Mononuclear cell (primary cell): ENCODE measurements around the gene KDM2A. TPM values are rescaled to one million over a fixed set of nuclear protein-coding genes. Genes with fewer than 3 reads are reported as not detected.
A peak's percentile ranks its signal among the peaks of the same experiment; 100 is the strongest.
"Not testable (repeated sequence)": the region's sequence is repeated elsewhere in the genome, so short reads cannot be mapped to it uniquely, and the experiment has no call there.

Source experiments
- H3K27me3 ChIP-seq: 2 replicates; pipeline ENCODE4 v1.6.0; 2011; ENCODE audit warnings: low read length, control low read depth; ENCODE audit not compliant: insufficient read depth
- H3K4me1 ChIP-seq: 2 replicates; pipeline ENCODE4 v1.5.1; 2011; ENCODE audit warnings: mild to moderate bottlenecking, low read length, control low read depth; ENCODE audit not compliant: insufficient read depth
- H3K4me3 ChIP-seq: 2 replicates; pipeline ENCODE4 v1.5.1; 2011; ENCODE audit warnings: mild to moderate bottlenecking, low read length, moderate library complexity
- H3K9me3 ChIP-seq: 2 replicates; pipeline ENCODE4 v1.5.1; 2011; ENCODE audit warnings: low read depth, mild to moderate bottlenecking, control low read depth, low read length
- total RNA-seq: library from RNA; depleted of rRNA; stranded (reverse); fragments of >200 nt; gene quantifications from one replicate; pipeline ENCODE4 v1.2.3, GENCODE V29; 2012

KDM2A gene
- total RNA-seq, 1 donor: 197 TPM

DNA sequence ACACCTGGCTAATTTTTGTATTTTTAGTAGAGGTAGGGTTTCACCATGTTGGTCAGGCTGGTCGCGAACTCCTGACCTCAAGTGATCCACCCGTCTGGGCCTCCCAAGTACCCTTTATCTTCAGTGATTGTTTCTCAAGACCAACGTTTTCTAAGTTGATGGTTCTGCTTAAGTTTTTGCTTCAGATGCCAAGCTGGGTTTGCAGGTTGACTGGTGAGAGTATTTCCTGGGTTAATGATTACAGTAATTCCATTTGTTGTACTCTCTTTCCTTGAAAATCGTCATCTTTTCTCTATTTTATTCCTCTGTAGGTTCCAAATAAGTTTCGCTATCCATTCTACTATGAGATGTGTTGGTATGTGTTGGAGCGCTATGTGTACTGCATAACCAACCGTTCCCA is 108.7 kb downstream of the KDM2A start:
- H3K4me1 ChIP-seq: peaks cover 5% of the 10 kb centered on the region
- H3K9me3 ChIP-seq: no peaks in the 10 kb centered on the region
- H3K4me3 ChIP-seq: no peak overlapping the region
- no peaks in the 10 kb centered on the region for H3K27me3 ChIP-seq

DNA sequence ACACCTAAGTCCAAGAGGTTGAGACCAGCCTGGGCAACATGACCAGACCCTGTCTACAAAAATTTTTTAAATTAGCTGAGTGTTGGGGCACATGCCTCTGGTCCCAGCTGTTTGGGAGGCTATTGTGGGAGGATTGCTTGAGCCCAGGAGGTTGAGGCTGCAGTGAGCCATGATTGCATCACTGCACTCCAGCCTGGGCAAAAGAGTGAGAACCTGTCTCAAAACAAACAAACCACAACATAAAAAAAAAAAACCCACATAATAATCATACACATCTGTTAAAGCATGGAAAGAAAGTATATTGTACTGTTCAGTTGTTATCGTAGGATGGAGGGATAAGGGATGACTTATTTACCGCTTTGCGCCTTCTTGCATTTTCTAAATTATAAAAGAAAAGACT is 111.3 kb downstream of the KDM2A start:
- Histone ChIP-seq H3K4me1 (peaks cover 5% of the 10 kb centered on the region), H3K4me3 (no peak overlapping the region), H3K27me3 (no peaks in the 10 kb centered on the region), H3K9me3 (no peaks in the 10 kb centered on the region)

DNA sequence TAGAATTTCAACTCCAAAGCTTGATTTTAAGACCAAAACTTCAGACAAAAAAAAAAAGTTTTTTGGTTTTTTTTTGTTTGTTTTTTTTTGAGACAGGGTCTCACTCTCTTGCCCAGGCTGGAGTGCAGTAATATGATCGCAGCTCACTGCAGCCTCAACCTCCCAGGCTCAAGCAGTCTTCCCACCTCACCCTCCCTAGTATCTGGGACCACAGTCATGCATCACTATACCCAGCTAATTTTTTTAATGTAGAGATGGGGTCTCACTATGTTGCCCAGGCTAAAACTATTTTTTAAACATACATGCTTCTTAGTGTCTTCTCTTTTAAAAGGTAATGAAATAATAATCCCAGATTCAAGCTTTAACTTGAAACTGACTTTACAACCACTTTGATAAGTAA is 111.8 kb downstream of the KDM2A start:
- H3K9me3 ChIP-seq: no peaks in the 10 kb centered on the region
- no peaks in the 10 kb centered on the region for H3K27me3 ChIP-seq
- peaks cover 5% of the 10 kb centered on the region for H3K4me1 ChIP-seq
- H3K4me3 ChIP-seq: no peak overlapping the region

DNA sequence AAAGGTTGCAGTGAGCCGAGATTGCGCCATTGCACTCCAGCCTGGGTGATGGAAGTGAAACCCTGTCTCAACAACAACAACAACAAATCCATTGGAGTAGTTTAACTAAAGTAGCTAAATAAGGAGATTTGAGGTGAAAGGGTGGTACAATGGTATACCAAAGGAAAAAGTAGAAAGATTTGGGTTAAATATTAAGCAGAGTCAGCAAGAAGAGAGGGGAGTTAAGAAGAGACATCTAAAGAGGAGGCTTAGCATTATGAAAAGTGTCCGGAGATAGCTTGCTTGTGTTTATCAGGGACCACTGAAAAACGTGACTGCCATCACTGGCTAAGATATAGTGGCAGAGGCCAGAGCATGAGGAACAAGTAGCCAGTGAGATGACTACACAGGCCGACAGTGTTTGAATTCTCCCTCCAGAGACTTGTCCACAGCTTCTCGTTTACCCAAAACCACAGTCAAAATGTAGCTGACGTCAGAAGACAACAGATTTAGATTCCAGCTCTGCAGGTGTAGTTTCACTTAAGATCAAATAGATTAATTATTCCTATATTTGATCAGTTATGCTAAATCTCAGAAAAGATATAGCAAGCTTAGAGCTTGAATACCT is 114.6 kb downstream of the KDM2A start:
- Histone ChIP-seq H3K4me1 (peaks cover 16% of the 10 kb centered on the region), H3K9me3 (no peaks in the 10 kb centered on the region), H3K27me3 (no peaks in the 10 kb centered on the region), H3K4me3 (no peak overlapping the region)

DNA sequence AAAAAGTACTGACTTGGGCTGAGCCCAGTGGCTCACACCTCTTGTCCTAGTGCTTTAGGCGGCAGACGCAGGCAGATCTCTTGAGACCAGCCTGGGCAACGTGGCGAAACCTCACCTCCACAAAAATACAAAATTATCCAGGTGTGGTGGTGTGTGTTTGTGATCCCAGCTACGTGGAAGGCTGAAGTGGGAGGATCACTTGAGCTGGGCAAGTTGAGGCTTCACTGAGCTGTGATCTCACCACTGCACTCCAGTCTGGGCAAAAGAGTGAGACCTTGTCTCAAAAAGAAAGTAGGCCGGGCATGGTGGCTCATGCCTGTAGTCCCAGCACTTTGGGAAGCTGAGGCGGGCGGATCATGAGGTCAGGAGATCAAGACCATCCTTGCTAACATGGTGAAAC is 115.5 kb downstream of the KDM2A start:
- H3K27me3 ChIP-seq, H3K4me3 ChIP-seq, H3K9me3 ChIP-seq: not testable (repeated sequence)
- H3K4me1 ChIP-seq: peaks cover 24% of the 10 kb centered on the region

DNA sequence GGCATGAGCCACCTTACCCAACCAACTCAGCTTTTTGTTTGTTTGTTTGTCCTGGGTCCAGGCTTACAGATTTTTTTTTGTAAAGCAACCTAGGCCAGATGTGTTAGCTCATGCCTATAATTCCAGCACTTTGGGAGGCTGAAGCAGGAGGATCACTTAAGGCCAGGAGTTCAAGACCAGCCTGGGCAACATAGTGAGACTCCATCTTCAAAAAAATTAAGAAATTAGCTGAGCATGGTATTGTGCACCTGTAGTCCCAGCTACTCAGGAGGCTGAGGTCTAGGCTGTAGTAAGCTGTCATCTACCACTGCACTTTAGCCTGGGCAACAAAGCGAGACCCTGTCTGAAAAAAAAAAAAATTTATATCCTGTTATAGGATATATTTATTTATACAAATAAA is 118.5 kb downstream of the KDM2A start:
- Histone ChIP-seq H3K9me3 (no peaks in the 10 kb centered on the region), H3K4me1 (peaks cover 47% of the 10 kb centered on the region), H3K4me3 (no peak overlapping the region), H3K27me3 (no peaks in the 10 kb centered on the region)

DNA sequence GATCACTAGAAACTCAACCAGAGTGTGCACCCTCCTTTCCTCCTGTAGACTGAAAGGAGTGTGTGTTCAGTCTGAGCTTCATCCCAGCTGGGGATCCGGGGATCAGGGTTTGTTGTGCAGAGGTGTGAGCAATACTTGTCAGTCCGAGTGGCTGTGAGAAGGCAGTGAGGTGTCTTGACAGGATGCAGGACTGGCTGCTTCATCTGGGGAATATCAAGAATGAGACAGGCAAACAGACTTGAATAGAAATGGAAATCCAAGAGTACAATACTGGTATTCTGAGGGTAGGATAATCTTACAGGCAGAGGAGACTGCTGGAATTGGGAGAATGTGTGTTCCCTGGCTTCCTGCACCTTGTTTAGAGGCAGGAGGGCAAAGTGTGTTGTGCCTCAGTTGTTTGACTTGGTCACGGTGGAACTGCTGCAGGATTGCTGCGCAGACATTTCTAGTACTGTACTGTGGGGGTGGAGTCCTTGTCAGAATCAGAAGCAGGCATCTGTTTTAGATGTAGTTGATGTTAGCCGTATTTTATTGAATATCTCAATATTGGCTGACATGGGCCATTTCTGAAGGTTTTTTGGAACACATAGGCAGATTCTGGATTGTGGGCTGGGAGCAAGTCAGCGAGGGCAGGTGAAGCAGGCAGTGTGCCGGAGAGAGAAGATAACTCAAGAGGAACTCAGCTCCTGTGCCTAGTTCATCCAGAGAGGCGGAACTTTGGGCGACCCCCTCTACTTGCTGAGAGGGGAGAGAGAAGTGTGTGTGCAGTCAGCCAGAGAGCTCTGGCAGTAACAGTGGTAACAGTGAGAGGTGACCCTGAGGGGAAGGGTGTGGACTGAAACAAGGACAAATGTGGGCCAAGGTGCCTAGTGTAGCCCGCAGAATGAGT is 120.1 kb downstream of the KDM2A start:
- Histone ChIP-seq H3K4me3 (no peak overlapping the region), H3K9me3 (no peaks in the 10 kb centered on the region), H3K27me3 (no peaks in the 10 kb centered on the region), H3K4me1 (peaks cover 55% of the 10 kb centered on the region)

DNA sequence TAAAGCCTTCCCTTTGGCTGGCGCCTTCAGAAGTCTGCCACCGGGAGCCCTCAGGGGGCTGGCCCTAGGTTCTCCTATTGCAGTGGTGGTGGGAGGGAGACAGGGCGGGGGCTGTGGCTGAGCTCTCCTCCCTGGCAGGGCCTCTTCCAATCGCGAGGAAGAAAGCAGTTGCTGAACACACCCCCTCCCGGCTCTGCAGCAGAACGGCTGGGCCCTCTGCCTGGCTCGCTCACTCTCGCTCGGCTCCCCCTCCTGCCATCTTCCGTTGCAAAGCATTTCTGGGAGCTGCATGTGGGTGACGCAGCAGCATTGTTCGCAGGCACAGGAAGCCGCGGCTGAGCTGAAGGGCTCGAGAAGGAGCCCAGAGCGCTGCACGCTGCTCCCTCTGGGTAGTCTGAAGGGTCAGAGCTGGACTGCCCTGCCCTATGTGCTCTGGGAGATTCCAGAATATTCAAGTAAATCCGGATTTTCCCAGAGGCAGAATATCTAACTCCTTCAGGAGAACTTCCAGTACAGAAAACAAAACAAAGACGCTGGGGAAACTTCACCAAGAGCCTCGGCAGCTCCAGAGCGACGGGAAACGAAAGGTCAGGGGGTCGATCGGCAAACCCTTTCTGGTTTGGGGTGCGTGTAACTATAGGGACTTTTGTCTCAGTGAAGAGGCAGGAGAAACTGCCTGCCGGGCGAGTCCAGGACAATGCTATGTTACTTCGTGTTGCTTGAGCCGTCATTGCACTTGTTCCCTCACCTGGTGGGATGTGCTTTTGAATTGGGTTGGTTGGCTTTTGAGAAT is 120.9 kb downstream of the KDM2A start:
- H3K4me3 ChIP-seq: peak overlapping the region; percentile 99
- no peaks in the 10 kb centered on the region for H3K9me3 ChIP-seq
- no peaks in the 10 kb centered on the region for H3K27me3 ChIP-seq
- peaks cover 55% of the 10 kb centered on the region for H3K4me1 ChIP-seq

DNA sequence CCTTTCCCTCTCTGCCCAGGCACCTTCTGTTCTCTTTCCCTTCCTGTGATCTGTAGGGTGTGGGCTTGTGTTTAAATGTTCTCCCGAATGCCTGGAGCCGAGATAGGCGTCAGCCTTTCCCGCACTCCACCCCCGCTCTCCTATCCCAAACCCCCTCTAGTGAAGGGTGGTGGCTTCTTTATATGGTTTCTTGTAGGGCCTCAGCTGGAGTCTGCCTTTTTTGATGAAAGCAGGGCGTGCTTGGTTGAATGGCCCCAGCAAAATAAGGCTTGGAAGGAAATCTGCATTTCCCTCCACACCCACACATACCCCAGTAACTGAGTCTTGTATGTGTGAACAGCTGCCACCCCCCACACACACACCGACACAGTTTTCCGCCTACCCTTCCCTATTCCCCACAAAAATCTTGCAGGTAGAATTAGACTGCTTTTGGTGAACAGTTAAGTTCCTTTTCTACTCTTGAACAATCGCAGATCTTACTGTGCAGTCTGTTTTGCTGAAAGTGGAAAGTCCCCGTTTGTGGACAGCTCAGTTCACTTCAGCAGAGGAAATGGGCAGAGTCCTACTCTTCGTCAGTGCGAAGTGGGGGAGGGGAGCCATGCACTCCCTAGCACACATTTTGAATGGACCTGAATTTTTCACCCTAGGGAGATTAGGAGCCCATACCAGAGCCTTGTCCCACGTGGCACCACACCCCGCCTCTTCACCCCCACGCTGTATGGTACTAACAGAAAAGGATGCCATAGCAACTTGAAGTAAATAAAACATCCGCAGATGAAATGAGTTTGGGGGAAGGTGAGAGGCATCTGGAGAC is 121.7 kb downstream of the KDM2A start:
- Histone ChIP-seq H3K4me3 (peak overlapping the region; percentile 99), H3K9me3 (no peaks in the 10 kb centered on the region), H3K27me3 (no peaks in the 10 kb centered on the region), H3K4me1 (peaks cover 55% of the 10 kb centered on the region)

DNA sequence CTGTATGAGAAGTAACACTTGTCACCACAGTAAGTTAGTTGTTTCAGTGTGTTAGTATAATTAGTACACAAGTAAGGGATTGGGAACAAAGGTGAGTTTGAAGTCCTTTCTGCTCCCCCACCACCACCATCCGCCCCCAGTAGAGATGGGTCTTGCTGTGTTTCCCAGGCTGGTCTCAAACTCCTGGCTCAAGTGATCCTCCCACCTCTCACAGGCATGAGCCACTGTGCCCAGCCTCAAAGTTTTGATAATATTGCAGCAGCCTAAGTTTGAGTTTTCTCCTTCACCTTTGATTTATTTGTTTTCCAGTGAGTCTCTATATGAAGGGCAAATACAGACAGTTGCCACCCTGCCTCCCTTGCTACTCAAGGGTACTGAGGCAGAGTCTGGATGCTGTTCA is 123.5 kb downstream of the KDM2A start:
- no peaks in the 10 kb centered on the region for H3K9me3 ChIP-seq
- peaks cover 51% of the 10 kb centered on the region for H3K4me1 ChIP-seq
- no peak overlapping the region for H3K4me3 ChIP-seq
- no peaks in the 10 kb centered on the region for H3K27me3 ChIP-seq

DNA sequence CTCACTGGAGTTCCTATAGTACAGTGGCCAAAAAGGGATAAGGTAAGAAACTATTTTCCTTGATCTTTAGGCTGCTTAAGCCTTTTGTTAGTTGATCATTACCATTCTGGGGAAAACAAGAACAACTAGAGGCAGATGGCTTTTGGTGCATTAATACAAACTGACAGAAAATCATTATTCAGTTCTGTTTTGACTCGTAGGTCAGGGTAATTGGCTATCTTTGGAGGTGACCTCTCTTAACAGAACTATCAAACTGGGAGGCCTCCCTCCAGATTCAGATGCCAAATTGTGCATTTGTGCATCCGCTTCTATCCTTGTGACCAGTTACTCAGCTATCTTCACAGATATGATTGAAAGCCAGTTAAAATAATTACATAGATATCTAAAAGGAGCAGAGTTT is 124.0 kb downstream of the KDM2A start:
- no peaks in the 10 kb centered on the region for H3K27me3 ChIP-seq
- H3K4me3 ChIP-seq: no peak overlapping the region
- peaks cover 50% of the 10 kb centered on the region for H3K4me1 ChIP-seq
- H3K9me3 ChIP-seq: no peaks in the 10 kb centered on the region

DNA sequence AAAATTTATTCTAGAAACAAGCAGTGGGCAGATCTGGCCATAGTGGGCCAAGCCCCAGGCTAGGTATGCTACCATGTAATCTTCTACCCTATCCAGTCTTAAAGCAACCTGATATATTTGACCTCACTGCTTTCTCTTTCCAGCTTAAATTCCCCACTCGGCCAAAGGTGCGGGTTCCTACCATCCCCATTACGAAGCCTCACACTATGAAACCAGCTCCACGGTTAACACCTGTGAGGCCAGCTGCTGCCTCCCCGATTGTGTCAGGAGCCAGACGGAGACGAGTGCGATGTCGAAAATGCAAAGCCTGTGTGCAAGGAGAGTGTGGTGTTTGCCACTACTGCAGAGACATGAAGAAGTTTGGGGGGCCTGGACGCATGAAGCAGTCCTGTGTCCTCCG is 126.0 kb downstream of the KDM2A start:
- Histone ChIP-seq H3K4me3 (no peak overlapping the region), H3K27me3 (no peaks in the 10 kb centered on the region), H3K9me3 (no peaks in the 10 kb centered on the region), H3K4me1 (peaks cover 33% of the 10 kb centered on the region)

DNA sequence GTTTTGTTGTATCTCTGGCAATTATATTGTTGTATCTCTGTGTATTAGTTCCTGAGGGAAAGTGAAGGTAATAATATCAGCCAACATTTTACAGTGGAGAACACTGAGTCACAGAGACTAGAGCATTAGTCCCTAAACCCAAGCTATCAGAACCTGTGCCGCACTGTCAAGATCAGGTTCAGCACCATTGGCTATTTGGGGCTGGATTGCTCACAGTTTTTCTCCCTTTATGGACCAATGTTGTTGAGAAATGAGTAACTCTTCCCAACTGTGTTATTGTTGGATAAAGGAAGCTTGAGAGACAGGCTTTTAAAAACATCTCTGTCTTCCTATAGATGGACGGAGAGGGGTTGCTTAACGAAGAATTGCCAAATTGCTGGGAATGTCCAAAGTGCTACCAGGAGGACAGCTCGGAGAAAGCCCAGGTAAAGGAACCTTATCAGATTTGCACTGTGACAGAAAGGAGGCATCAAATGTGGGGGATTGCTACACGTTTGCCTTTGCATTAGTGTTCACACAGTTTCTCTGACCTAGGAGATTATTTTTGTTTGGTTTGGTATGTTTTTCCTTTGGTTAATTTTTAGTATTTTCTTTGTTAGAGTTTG is 129.0 kb downstream of the KDM2A start:
- peaks cover 18% of the 10 kb centered on the region for H3K4me1 ChIP-seq
- H3K9me3 ChIP-seq: no peaks in the 10 kb centered on the region
- no peaks in the 10 kb centered on the region for H3K27me3 ChIP-seq
- no peak overlapping the region for H3K4me3 ChIP-seq

DNA sequence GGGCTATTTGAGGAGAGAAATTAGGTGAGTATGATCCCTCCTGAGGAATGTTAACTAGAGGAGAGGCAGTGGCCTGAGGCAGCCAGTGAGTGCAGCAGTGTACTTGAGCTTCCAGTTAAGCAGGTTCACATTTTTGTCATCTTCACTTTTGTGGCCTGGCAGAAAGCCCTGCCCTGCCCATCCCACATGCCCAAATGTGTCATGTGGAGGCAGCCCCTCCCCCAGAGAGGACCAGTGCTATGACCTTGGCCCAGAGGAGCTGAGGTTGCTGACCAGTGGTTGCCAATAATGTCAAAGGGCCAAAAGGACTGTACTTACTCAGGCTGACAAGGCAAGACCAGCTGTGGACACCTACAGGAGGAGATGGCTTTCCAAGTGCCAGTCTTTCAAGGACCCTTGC is 129.6 kb downstream of the KDM2A start:
- no peak overlapping the region for H3K4me3 ChIP-seq
- H3K27me3 ChIP-seq: no peaks in the 10 kb centered on the region
- H3K4me1 ChIP-seq: peaks cover 21% of the 10 kb centered on the region
- no peaks in the 10 kb centered on the region for H3K9me3 ChIP-seq
